Osteocyte (in vitro differentiated cells): Measurements from ENCODE around the gene XRCC6. TPM values are rescaled to one million over a fixed set of nuclear protein-coding genes. Genes with fewer than 3 reads are reported as not detected.
A peak's percentile ranks its signal among the peaks of the same experiment; 100 is the strongest.

ENCODE experiments used
- DNase-seq: peaks from one replicate; pipeline ENCODE4 v3.0.0; 2021; ENCODE audit warnings: mixed read lengths; ENCODE audit not compliant: unreplicated experiment; ENCODE audit errors: extremely low spot score
- H3K27ac Mint-ChIP-seq: one replicate; pipeline ENCODE4 v1.8.0; 2021; ENCODE audit warnings: mild to moderate bottlenecking, mixed read lengths; ENCODE audit not compliant: unreplicated experiment
- H3K27me3 Mint-ChIP-seq: one replicate; pipeline ENCODE4 v1.8.0; 2021; ENCODE audit warnings: mixed read lengths; ENCODE audit not compliant: unreplicated experiment
- H3K36me3 Mint-ChIP-seq: one replicate; pipeline ENCODE4 v1.8.0; 2021; ENCODE audit warnings: mixed read lengths; ENCODE audit not compliant: unreplicated experiment
- H3K4me1 Mint-ChIP-seq: one replicate; pipeline ENCODE4 v1.8.0; 2021; ENCODE audit warnings: mixed read lengths; ENCODE audit not compliant: unreplicated experiment
- H3K4me3 Mint-ChIP-seq: one replicate; pipeline ENCODE4 v1.8.0; 2021; ENCODE audit warnings: mild to moderate bottlenecking, moderate library complexity, mixed read lengths; ENCODE audit not compliant: unreplicated experiment
- H3K9me3 Mint-ChIP-seq: one replicate; pipeline ENCODE4 v1.8.0; 2021; ENCODE audit warnings: mixed read lengths; ENCODE audit not compliant: unreplicated experiment
- total RNA-seq: library from RNA; stranded (reverse); gene quantifications from 2 replicates; pipeline ENCODE4 v1.2.1, GENCODE V29; 2021
- TF ChIP-seq, protein P1 (sequence below): fragments of 200-600 bp; sonication (generic); IDR thresholded peaks from 2 replicates; pipeline ENCODE4 v1.5.0; 2021; ENCODE audit warnings: antibody characterized with exemption, mild to moderate bottlenecking, moderate library complexity

The XRCC6 gene
- total RNA-seq, 1 donor from 2014 or later: 211 TPM

DNA sequence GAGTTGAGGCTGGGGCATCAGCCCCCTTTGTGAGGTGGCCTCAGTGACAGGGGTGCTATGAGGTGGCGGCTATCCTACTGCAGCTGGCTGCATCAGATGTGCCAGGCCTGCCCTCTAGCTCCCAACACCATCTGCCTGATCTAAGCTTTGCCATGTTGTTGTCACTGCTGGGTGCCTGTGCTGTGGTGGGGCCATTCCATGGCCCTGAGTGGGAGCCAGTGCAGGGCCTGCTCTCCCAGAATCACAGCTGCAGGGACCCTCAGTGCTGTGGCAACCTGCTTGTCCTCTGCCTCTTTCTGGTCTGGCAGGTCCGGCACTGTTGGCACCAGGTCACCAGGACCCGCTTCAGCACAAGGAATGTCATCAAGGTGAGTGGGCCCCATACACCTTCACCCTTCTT lies 69.4 kb downstream of the XRCC6 start:
- Mint-ChIP-seq H3K36me3 (no peaks in the 10 kb centered on the region), H3K27me3 (no peaks in the 10 kb centered on the region), H3K4me3 (peak overlapping the region; percentile 97), H3K9me3 (no peaks in the 10 kb centered on the region), H3K4me1 (peaks cover 22% of the 10 kb centered on the region), H3K27ac (peak overlapping the region; percentile 98)
- TF ChIP-seq, protein P1, sequence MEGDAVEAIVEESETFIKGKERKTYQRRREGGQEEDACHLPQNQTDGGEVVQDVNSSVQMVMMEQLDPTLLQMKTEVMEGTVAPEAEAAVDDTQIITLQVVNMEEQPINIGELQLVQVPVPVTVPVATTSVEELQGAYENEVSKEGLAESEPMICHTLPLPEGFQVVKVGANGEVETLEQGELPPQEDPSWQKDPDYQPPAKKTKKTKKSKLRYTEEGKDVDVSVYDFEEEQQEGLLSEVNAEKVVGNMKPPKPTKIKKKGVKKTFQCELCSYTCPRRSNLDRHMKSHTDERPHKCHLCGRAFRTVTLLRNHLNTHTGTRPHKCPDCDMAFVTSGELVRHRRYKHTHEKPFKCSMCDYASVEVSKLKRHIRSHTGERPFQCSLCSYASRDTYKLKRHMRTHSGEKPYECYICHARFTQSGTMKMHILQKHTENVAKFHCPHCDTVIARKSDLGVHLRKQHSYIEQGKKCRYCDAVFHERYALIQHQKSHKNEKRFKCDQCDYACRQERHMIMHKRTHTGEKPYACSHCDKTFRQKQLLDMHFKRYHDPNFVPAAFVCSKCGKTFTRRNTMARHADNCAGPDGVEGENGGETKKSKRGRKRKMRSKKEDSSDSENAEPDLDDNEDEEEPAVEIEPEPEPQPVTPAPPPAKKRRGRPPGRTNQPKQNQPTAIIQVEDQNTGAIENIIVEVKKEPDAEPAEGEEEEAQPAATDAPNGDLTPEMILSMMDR: no peak
- no peak for DNase-seq

GRCh38 chr22:41695211-41695610 lies 74.1 kb downstream of the XRCC6 start:
- Mint-ChIP-seq H3K4me1 (no peaks in the 10 kb centered on the region), H3K9me3 (no peaks in the 10 kb centered on the region), H3K36me3 (no peaks in the 10 kb centered on the region), H3K4me3 (no peak overlapping the region), H3K27me3 (no peaks in the 10 kb centered on the region), H3K27ac (no peak overlapping the region)
- DNase-seq: no peak
- TF ChIP-seq, protein P1: no peak

DNA sequence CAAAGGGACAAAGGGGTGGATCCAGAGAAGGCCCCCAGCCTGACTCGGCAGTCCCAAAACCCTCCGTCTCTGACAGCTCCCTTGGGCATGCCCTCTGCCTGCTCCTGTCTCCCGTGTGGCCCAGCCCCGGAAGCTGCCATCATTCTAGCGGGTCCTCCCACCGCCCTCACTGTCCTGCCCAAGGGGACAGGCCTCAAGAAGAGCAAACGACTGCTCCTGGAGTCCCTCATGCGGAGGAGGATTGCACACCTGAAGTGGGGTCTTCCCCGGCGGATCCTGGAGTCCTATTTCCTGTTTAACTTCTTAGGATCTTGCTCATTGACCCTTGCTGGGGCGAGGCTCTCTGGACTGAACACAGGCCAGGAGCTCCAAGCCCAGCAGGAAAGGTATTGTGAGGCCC lies 75.6 kb downstream of the XRCC6 start:
- Mint-ChIP-seq H3K4me1 (no peaks in the 10 kb centered on the region), H3K27ac (peak overlapping the region; percentile 95), H3K36me3 (no peaks in the 10 kb centered on the region), H3K4me3 (peak overlapping the region; percentile 66), H3K27me3 (no peaks in the 10 kb centered on the region), H3K9me3 (no peaks in the 10 kb centered on the region)
- TF ChIP-seq, protein P1: no peak
- DNase-seq: no peak

DNA sequence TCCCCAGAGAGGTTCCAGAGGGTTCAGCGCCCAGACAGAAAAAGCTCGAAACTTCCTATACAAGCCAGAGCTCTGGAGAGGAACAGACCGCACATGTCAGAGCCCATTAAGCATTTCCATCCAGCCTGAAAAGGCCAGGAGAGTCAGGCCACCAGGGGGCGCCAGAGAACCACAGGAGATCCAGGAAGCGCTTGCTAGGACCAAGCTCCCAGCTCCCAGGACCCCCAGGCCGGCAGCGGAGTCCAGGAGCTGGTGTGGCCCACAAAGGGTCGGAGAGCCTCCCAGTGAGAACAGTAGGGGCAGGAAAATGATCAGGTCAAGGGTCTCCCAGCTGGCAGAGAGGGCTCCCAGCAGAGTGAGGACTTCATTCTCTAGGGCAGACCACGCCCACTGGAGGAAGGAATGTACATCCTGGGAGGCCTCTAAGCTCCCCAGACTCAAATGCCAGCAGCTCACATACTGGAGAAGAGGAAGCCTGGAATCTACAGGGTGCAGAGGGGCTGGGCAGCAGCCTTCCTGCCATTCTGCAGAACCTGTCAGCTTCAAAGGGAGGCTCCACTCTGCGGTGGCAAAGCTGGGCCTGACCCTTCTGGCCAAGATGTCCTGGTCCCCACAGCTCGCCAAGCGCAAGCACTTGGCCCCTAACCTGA lies 76.2 kb downstream of the XRCC6 start:
- H3K36me3 Mint-ChIP-seq: no peaks in the 10 kb centered on the region
- H3K27ac Mint-ChIP-seq: peak overlapping the region; percentile 95
- no peaks in the 10 kb centered on the region for H3K27me3 Mint-ChIP-seq

More for the DNA sequence above, 76.2 kb downstream of the XRCC6 start:
- TF ChIP-seq, protein P1: peak; percentile 98
- peak; percentile 97 for DNase-seq
- Mint-ChIP-seq H3K4me1 (no peaks in the 10 kb centered on the region), H3K9me3 (no peaks in the 10 kb centered on the region), H3K4me3 (peak overlapping the region; percentile 66)
